HG03135 (cell line): ENCODE measurements around the gene SKAP1.

Experiments used
- ATAC-seq: cut with Tn5 transposase; IDR thresholded peaks from one replicate; pipeline ENCODE4 v1.9.1; 2021; ENCODE audit warnings: mild to moderate bottlenecking, moderate library complexity; ENCODE audit not compliant: unreplicated experiment

Gene SKAP1

DNA sequence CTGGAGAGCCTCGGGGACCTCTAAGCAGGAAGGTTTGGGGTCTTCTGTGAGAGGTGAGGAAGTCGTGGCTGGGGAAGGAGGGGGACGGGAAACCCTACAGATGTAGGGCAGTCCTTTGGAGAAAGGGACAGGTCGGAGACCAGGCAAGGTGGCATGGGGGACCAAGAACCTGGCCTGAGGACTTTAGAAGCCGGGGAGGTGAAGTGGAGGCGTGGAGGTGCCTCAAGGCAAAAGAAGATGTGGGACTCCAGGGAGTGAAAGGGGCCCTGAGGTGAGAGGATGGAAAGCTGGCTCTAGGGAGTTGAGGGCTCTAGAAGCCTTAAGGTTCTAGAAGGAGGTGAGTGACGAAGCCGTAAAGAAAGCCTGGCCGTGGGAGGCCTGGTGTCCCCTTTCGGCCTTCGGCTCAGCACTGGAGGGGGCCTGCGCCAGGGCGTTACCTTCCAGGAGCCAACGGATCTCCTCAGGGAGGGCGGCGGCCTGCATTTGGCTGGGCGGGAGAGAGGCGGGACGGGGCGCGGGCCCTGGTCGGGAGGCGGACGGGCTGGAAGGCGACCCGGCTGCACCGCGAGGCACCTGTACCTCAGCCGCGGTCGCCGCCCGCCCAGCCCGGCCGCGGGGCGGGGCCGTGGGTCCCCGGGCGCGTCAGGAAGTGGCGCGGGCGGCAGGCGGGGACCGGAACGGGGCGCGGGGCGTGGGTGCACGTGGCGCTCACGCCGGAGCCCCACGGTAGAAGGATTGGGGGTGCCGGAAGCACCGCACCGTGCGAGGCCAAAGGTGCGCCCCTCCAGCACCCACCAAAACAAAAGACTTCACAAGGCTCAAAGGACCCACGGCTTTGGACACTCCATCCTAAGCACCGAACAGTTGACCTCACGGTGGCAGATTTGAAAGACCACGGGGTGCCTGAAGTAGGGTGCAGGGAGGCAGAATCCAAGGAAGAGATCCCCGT, at the start of gene SKAP1:
Gene SKAP1, minus strand, starts transcription at position 577 of the 949 bp plus-strand sequence.
- ATAC-seq = peak; percentile 53

- ATAC-seq = no peak
Measured at GRCh38 chr17:48479014-48479402, 49.0 kb upstream of the SKAP1 start.

DNA sequence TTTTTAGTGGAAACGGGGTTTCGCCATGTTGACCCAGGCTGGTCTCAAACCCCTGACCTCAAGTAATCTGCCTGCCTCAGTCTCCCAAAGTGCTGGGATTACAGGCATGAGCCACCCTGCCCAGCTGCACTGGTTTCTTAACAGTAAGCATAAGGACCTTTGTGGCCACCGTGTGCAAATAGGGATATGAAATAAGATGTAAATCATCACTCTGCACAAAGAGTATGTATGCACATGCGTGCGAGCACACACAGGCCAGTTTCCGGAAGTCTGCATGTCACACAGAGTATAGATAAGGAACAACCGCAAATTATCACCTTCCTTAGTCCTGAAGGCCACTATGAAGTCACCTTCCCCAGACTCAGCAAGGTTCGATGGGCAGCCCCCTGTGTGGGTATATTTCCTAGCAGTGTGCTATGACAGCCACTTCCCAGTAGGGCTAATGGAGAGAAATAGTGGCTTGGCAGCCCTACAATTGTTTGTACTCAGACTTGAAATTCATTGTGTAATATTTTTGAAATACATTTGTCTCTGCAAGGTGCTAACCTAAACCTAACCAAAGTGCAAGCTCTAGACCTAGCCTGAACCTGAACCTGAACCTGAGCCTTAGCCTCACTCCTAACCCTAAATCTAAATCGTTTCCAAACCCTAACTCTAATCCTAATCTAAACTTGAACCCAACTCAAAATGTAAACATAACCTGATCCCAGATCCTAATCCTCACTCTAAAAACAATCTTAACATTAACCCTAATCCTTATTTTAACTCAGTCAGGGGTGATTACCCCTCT, 48.4 kb upstream of the SKAP1 start:
- peak; percentile 86 for ATAC-seq

GRCh38 chr17:48477221-48477620, 47.2 kb upstream of the SKAP1 start:
- ATAC-seq = no peak

DNA sequence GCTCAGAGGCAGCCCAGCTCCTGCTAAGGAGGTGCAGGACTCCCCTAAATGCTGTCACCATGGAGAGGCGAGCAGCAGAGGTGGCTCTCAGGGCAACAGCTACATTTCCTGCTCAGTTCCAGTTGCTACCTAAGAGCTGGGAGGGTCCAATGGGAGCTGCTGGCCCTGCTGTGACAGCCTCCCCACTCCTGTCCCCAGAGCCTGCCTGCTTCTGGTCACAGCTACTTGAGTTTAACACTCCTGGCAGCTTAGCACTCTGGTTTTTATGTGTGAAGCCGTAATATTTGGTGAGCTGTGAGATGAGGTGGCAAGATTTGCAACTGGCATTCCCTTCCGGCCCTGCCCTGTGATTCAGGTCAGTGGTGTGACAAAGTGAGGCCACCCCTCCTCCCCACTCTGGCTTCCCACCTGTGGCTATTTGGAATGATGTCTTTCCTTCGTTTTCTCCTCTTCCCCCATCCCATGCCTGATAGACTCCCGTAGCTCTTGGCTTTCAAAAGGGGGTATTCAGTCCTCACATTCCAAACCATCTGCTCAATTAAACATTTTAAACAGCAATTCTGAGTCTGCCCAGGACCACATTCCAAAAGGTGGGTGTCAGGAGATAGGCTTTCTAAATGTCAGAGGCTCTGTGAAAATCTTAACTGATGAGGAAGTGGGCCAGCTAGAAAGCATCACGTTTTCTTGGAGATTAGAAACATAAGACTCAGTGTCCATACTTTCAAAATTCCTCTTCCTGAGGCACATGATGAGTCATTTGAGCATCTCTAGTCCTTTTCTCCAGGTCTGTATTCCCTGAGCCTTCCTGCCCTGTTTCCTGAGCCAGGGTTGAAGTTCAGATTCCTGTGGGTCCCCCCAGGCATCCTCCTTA, 42.6 kb upstream of the SKAP1 start:
- ATAC-seq = no peak

GRCh38 chr17:48471817-48472410, 41.9 kb upstream of the SKAP1 start:
- no peak for ATAC-seq

- no peak for ATAC-seq
Measured at GRCh38 chr17:48470388-48471034, 40.5 kb upstream of the SKAP1 start.

DNA sequence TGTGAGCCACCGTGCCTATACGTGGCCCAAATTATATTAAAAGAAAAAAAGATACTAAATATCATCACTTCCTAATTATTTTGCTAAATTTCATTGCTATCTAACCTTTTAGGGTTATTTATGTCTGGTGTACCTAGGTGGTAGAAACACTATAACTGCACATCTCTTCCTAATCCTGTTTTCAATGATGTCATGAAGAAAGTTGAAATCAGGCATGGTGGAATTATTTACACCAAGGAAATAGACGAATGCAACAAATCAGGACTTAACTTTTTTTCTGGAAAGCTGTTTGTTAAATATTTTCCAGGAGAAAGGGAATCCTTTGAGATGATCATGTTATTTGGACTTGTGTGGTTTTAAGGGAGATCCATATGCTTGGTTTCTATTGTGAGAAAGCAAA, 39.2 kb upstream of the SKAP1 start:
- ATAC-seq = no peak

DNA sequence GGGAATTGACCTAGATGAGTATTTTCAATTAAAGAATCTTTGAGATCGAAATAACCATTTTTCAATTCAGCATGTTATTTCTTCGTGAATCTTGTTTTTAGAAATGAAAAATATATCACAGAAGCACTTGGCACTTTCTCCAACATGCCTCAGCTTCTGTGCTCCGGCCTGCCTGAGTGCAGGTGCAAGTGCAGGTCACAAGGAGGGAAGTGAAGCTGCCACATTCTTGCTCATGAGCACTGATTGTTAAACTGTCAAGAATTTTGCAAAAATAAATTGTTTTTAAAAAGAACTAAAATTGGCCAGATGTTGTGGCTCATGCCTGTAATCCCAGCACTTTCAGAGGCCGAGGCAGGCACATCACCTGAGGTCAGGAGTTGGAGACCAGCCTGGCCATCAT, 38.3 kb upstream of the SKAP1 start:
- no peak for ATAC-seq

- no peak for ATAC-seq
Measured at GRCh38 chr17:48465884-48466283, 35.9 kb upstream of the SKAP1 start.

DNA sequence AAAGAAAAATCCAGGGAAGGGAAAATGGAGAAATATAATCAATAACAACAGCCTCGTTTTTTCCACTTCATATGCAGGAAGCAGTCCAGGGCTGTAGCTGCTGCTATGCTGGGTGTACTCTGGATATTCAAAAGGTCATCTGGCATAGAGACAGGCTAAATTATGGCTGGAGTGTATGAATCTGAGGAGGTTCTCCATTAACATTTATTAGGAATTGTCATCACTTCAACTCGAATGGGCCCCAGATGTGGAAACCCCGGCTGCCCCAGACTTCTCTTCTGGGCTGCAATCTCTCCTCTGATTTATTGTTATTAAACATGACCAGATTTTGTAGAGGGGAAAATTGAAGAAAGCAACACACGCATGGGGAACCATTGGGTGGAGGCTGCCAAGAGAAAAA, 33.5 kb upstream of the SKAP1 start:
- no peak for ATAC-seq

- ATAC-seq = no peak
Measured at GRCh38 chr17:48462946-48463345, 32.9 kb upstream of the SKAP1 start.

- no peak for ATAC-seq
Measured at GRCh38 chr17:48460052-48460451, 30.0 kb upstream of the SKAP1 start.

DNA sequence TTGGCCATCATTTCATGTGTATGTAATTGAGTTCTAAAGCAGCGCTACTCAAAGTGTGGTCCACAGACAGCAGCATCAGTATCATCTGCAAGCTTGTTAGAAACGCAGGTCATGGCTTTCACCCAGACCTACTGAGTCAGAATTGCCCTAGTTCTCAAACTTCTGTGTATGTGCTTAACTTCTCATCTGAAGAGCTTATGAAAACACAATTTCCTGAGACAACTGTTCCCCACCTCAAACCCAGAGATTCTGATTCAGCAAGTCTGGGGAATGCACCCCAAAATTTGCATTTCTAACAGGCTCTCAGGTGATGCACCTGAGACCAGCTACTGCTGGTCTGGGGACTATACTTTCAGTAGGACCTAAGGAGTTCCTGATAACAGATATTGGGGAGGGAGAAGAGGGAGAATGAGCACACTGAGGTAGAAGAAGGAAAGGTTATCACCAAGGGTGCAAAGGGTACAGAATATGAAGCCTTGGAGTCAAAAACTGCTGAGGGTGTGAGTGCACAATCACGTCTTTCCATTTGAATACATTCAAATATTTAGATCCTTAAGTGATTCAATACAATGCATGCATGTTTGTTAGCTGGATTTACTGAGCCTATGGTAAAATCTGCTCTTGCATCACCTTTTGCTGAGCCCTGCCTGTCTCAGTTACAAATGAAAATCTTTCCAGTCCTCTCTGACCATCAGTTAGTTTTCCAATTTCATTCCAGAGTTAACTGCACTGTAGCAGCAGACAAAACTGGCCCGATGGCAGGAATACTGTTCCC, 29.2 kb upstream of the SKAP1 start:
- no peak for ATAC-seq

DNA sequence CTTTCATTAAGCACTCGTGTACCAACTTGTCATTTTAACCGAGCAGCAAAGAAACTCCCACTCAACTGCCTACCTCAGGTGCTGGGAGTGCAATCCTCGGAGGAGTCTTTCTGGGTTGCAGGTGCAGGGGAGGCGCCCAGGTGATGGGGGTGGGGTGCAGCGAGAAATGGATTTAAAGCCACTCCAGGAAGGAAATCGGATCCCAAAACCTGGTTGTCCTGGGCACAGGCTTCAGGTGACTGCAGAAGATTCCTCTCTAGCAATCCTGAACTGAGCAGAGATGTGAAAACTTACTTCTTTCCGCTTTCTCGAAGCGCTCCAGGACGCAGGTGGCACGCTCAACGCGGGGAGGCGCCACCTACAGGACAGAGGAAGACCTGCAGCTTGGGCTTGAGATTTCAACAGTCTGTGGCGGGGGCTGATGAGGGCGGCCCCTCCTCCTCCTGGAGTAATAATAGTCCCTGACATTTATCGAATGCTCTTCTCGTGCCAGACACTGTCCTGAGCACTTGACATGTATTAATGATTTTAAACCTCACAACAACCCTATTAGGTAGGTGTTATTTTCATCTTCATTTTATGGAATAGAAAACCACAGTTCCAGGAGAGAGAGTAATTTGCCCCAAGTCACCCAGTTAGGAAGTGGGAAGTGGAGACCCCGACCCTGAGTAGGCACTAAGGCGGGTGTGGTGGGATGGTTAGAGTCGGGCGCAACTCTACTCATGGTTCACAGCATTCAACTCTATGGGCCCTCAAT, 27.2 kb upstream of the SKAP1 start:
- peak; percentile 47 for ATAC-seq

- no peak for ATAC-seq
Measured at GRCh38 chr17:48456589-48456988, 26.6 kb upstream of the SKAP1 start.

- no peak for ATAC-seq
Measured at GRCh38 chr17:48455791-48456190, 25.8 kb upstream of the SKAP1 start.

DNA sequence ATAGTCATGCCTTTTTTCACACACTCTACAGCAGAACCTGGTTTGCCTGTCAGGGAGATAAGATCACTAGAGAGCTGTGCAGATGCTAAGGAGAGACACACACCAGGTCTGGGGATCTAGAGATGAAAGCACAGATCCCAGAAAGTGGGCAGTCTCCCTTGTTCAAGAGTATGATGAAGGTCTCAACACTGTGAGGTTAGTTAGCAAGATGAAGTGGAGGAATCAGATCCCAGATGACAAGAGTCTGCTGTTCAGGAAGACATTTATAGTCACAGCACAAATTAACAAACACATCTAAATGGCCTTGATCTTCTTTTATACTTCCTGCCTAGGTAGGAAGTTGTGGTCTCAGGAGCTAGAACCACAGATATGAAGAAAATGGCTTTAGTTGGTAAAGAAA, 23.4 kb upstream of the SKAP1 start:
- no peak for ATAC-seq

- ATAC-seq = no peak
Measured at GRCh38 chr17:48451489-48451888, 21.5 kb upstream of the SKAP1 start.
